Activated T-helper 1 cell treated with anti-CD3 and anti-CD28 coated beads, Interleukin-12 subunit alpha, Interleukin-12 subunit beta, Interleukin-2, Interleukin-4 antibody, amounts not matched to agents 30 ng/mL and 10 ng/mL and 1 ng/mL, durations not matched to agents 14 hours and 24 hours and 36 hours (primary cell): ENCODE data around the gene CLNK. TPM values are rescaled to one million over a fixed set of nuclear protein-coding genes. Genes with fewer than 3 reads are reported as not detected.

Experiments used
- DNase-seq: peaks from one replicate; pipeline ENCODE4 v3.0.0; 2021; ENCODE audit warnings: low spot score
- H3K27ac Mint-ChIP-seq: one replicate; pipeline ENCODE4 v1.8.0; 2021; ENCODE audit warnings: mild to moderate bottlenecking, mixed read lengths
- H3K27me3 Mint-ChIP-seq: one replicate; pipeline ENCODE4 v1.8.0; 2022; ENCODE audit warnings: mild to moderate bottlenecking, moderate library complexity, mixed read lengths; ENCODE audit not compliant: insufficient read depth
- H3K36me3 Mint-ChIP-seq: one replicate; pipeline ENCODE4 v1.8.0; 2021; ENCODE audit warnings: low read depth, mixed read lengths
- H3K4me1 Mint-ChIP-seq: one replicate; pipeline ENCODE4 v1.8.0; 2021; ENCODE audit warnings: low read depth, mixed read lengths
- H3K4me3 Mint-ChIP-seq: one replicate; pipeline ENCODE4 v1.8.0; 2021; ENCODE audit warnings: mild to moderate bottlenecking, moderate library complexity, mixed read lengths
- H3K9me3 Mint-ChIP-seq: one replicate; pipeline ENCODE4 v1.8.0; 2021; ENCODE audit warnings: mixed read lengths
- intact Hi-C: fragments of 100-400 bp; cut with micrococcal nuclease; formaldehyde crosslinking; loops from one replicate; pipeline ENCODE4 v1.15.1; 2024
- total RNA-seq: library from RNA; stranded (reverse); gene quantifications from 2 replicates; pipeline ENCODE4 v1.2.3, GENCODE V29; 2022

Gene CLNK
- total RNA-seq, 1 donor from 2014 or later = 0.57 TPM

DNA sequence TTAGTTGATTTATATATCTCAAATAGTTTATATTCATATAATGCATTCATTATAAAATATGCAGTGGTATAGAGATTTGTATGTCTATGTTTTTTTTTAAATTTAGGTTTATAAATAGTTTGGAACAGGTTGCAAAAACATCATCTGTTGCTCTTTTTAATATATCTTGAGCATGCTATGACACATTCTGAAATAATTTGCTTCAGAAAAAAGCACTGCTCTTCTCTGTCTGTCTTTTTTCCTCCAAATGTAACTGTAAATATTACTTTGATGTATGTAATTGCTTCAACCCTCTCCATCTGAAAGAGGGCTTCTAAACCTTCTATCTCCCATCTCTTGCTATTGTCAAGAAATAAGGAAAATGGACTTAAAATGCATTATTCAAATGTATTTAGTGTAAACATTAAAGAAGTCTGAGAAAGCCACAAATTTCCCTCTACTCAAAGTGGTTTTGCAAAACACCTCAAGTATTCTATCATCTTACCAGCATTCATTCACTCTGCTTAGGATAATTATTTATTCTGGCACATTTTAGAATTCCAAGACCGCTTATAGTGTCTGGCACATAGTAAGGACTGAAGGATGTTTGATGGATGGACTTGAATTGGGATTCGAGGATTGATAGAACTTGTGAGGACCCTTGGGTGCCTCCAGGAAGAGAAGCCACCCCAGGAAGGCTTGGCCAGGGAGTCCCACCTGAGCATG, 87.8 kb downstream of the CLNK start:
- Mint-ChIP-seq H3K27ac (no peak overlapping the region), H3K27me3 (peaks cover 2% of the 10 kb centered on the region), H3K36me3 (no peaks in the 10 kb centered on the region), H3K9me3 (no peaks in the 10 kb centered on the region), H3K4me1 (peaks cover 4% of the 10 kb centered on the region), H3K4me3 (no peak overlapping the region)
- intact Hi-C loops = no loop called here
- DNase-seq = no peak

DNA sequence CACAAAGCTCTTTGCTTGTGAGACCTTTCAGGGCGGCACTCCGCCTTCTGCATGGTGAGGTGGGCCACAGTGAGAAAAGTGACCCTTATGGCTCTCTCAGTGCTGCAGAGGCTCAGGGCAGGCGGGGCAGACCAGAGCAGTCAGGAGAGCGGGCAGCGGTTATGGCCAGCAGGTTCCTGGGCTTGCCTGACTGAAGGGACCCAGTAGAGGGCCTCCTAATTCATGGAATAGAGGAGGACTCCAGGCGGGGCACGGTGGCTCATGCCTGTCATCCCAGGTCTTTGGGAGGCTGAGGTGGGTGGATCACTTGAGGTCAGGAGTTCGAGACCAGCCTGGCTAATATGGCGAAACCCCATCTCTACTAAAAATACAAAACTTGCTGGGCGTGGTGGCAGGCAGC, 91.4 kb downstream of the CLNK start:
- no peak overlapping the region for H3K27ac Mint-ChIP-seq
- H3K9me3 Mint-ChIP-seq = no peaks in the 10 kb centered on the region
- no peaks in the 10 kb centered on the region for H3K27me3 Mint-ChIP-seq

DNA sequence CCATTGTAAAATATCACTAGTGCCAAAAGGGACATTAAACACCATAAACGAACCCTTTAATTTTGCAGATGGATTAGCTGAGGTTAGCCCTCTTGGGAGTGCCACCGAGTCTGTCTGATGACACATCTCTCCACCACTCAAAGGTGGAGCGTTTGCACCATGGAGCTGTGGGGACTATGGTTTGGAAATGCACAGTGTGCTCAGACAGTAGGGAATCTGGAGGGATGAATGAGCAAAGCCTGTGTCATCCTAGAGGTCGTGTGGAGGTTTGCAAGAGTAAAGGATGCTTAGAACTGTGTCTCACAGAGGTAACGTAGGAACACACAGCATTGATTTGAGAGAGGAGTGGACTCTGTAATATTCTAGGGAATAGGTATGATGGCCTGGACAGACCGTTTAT, 93.7 kb downstream of the CLNK start:
- no peak overlapping the region for H3K4me3 Mint-ChIP-seq
- DNase-seq = no peak
- no peaks in the 10 kb centered on the region for H3K36me3 Mint-ChIP-seq
- no peaks in the 10 kb centered on the region for H3K27me3 Mint-ChIP-seq
- intact Hi-C loops = no loop called here
- H3K9me3 Mint-ChIP-seq = no peaks in the 10 kb centered on the region
- no peak overlapping the region for H3K27ac Mint-ChIP-seq
- peaks cover 26% of the 10 kb centered on the region for H3K4me1 Mint-ChIP-seq

More for the DNA sequence above, 91.4 kb downstream of the CLNK start:
- DNase-seq = no peak
- Mint-ChIP-seq H3K36me3 (no peaks in the 10 kb centered on the region), H3K4me1 (peaks cover 19% of the 10 kb centered on the region), H3K4me3 (no peak overlapping the region)
- intact Hi-C loops = no loop called here

DNA sequence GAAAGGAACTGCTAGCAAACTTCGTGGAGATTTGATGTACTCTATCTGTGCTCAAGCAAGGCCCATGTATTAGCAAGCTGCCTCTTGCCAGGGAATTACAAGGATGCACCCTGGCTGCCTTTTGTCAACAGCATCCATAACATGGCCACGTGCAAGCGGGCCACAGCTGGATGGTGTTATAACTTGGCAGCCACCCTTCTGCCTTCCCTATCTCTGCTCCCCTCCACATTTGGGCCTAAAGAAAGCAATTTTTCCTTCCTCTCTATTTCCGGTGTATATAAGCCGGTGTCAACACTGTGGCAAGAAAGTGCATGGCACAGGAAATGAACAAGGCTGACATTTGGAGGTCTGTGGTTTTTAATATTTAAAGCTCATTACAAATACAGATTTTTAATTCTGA, 94.8 kb downstream of the CLNK start:
- Mint-ChIP-seq H3K27ac (no peak overlapping the region), H3K36me3 (no peaks in the 10 kb centered on the region), H3K9me3 (no peaks in the 10 kb centered on the region), H3K4me1 (peaks cover 26% of the 10 kb centered on the region), H3K4me3 (no peak overlapping the region), H3K27me3 (no peaks in the 10 kb centered on the region)
- no peak for DNase-seq
- intact Hi-C loops = no loop called here

DNA sequence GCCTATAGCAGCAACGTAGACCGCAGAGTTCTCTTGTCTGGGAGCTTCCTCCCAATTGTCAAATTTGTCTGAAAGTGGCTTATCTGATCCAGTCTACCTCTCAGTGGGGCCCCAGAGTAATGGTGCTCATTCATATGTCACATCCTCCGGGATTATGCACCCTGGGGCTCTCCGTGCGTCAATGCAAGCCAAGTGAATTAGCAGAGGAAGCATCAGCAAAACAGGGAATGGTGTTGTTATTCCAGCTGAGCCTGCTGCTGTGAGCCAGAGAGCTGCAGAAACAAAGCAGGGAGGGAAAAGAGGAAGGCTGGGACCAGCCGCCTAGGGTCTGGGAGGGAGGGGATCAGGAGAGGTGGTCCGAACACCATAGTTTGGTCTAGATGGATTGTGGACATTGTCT, 95.2 kb downstream of the CLNK start:
- H3K27ac Mint-ChIP-seq = no peak overlapping the region
- no peaks in the 10 kb centered on the region for H3K27me3 Mint-ChIP-seq
- H3K36me3 Mint-ChIP-seq = no peaks in the 10 kb centered on the region
- H3K4me1 Mint-ChIP-seq = peaks cover 28% of the 10 kb centered on the region
- intact Hi-C loops = no loop called here
- no peak overlapping the region for H3K4me3 Mint-ChIP-seq
- DNase-seq = no peak
- H3K9me3 Mint-ChIP-seq = no peaks in the 10 kb centered on the region

DNA sequence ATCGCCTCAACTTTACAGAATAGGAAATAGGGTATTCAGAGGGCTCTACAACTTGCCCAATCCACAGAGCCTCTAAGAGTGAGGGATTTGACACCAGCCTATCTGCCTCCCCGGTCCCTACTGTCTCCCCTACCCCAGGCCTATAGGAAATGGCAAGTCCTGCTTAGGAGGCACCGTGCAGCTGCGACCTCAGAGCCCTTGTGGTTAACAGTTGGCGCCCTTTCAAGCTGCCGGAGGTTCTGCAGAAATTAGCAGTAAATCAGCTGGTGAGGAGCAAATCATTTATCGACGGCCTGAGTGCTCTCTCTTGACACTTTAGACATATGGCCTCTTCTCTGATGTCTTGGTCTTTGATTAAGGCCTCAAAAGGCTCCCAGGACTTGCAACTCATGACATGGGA, 96.9 kb downstream of the CLNK start:
- H3K27me3 Mint-ChIP-seq = no peaks in the 10 kb centered on the region
- no peak overlapping the region for H3K4me3 Mint-ChIP-seq
- DNase-seq = no peak
- no peaks in the 10 kb centered on the region for H3K36me3 Mint-ChIP-seq
- H3K27ac Mint-ChIP-seq = no peak overlapping the region
- peaks cover 34% of the 10 kb centered on the region for H3K4me1 Mint-ChIP-seq
- intact Hi-C loops = no loop called here
- no peaks in the 10 kb centered on the region for H3K9me3 Mint-ChIP-seq

DNA sequence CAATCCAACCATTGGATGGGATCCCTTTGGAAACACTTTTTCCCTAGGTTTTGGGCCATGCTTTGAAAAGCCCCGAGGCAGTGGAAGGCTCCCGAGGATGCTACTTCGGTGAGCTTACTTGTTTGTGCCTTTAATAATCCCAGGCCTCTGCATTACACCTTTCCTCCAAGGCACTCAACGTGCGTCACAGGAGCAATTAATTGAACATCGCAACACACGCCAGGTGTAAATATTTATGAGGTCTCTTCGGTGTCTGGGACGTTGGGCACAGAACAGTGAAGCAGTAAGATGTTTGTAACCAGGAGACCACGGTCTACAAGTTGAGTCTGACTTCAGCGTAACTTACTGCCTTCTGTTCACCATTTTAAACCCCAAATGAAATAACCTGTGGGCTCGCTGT, 97.3 kb downstream of the CLNK start:
- no peak for DNase-seq
- Mint-ChIP-seq H3K4me1 (peaks cover 34% of the 10 kb centered on the region), H3K27ac (no peak overlapping the region), H3K4me3 (no peak overlapping the region), H3K27me3 (no peaks in the 10 kb centered on the region), H3K36me3 (no peaks in the 10 kb centered on the region), H3K9me3 (no peaks in the 10 kb centered on the region)
- intact Hi-C loops = no loop called here

DNA sequence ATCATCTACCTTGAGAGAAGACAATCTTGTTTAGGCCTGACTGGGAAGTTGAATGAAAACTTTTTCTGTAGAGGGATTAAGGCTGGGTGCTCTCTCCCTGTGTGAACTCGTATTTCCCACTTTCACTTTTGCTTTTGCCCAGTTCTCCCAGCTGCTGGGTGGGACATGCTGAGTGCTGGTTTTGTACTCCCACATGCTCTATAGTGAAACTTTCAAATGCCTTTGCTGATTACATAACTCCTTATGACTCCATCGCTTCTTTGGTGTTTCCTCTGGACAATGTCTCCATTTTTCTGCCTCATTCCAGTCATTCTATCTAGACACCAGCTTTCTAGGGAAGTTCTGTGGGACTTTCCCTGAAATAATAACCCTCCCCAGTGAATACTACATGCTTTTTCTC, 100.5 kb downstream of the CLNK start:
- H3K27me3 Mint-ChIP-seq = no peaks in the 10 kb centered on the region
- intact Hi-C loops = loop anchor here (1.0 to 5.0 kb wide), 5 partner anchors 72 to 1138 kb away; no protein-coding TSS in a partner anchor
- H3K4me1 Mint-ChIP-seq = peaks cover 20% of the 10 kb centered on the region
- no peaks in the 10 kb centered on the region for H3K9me3 Mint-ChIP-seq
- H3K36me3 Mint-ChIP-seq = no peaks in the 10 kb centered on the region
- H3K4me3 Mint-ChIP-seq = no peak overlapping the region
- H3K27ac Mint-ChIP-seq = no peak overlapping the region
- no peak for DNase-seq

DNA sequence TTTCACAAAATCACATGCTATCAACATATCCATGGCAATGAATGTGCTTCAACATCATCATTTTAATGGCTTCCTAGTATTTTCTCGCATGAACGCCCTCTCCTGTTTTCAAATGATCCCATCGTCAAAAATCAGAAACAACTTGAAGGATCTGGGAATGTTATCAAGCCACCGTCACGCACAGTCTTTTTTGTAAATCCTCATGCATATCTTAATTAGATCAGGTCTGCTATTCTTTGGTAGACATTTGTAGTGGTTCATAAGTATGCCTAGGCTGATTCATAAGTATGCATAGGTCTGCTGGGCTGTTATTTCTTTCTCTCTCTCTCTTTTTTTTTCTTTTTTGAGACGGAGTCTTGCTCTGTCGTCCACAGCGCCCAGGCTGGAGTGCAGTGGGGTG, 101.6 kb downstream of the CLNK start:
- no peak overlapping the region for H3K27ac Mint-ChIP-seq
- no peak for DNase-seq
- no peaks in the 10 kb centered on the region for H3K9me3 Mint-ChIP-seq
- H3K27me3 Mint-ChIP-seq = peaks cover 2% of the 10 kb centered on the region
- H3K4me3 Mint-ChIP-seq = no peak overlapping the region
- intact Hi-C loops = loop anchor here (1.0 to 5.0 kb wide), 6 partner anchors 148 to 1139 kb away; no protein-coding TSS in a partner anchor
- H3K4me1 Mint-ChIP-seq = peaks cover 18% of the 10 kb centered on the region
- no peaks in the 10 kb centered on the region for H3K36me3 Mint-ChIP-seq

DNA sequence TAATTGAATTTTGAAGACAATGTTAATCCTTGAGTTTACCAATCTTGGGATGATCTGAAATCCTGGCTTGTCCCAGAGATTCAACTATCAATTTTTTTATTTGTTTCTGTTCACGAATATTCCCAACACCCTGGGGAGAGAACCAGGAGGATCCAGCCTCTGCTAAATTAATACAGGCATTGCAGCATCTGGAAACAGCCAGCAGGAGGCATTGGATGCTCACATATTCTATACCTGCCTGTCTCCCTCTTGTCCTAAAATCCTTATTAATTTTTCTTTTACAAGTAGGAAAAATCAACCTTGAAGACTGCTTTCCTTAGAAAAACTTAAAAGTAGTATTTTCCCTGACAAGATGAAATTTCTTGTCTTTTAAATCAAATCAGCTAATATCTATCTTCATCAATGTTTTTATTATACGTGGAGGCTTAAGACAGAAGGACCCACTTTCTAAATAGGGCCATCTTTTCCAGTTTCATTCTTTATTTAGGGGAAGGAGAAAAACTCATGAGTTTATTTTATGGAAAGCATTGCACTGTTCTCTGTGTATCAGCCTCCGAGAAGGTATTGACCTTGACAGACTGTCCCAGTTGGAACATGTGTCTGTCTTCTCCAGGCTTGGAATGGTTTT, 102.4 kb downstream of the CLNK start:
- intact Hi-C loops = loop anchor here (1.0 to 5.0 kb wide), 6 partner anchors 149 to 1140 kb away; no protein-coding TSS in a partner anchor
- Mint-ChIP-seq H3K9me3 (no peaks in the 10 kb centered on the region), H3K27me3 (peaks cover 2% of the 10 kb centered on the region), H3K27ac (no peak overlapping the region), H3K4me1 (peaks cover 13% of the 10 kb centered on the region), H3K4me3 (no peak overlapping the region), H3K36me3 (no peaks in the 10 kb centered on the region)
- no peak for DNase-seq

DNA sequence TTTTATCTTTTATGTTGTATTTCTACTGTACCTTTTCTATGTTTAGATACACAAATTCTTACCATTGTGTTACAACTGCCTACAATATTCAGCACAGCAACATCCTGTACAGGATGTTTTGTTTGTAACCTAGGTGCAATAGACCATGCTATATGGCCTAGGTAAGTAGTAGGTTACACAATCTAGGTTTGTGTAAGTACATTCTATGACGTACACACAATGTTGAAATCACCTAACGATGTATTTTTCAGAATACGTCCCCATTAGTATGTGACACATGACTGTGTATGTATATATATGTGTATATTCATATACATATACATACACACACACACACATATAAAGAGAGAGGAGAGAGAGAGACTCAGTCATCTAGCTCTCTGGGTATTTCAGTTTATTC, 103.5 kb downstream of the CLNK start:
- intact Hi-C loops = loop anchor here (5.0 kb wide), 4 partner anchors 311 to 1141 kb away; no protein-coding TSS in a partner anchor
- peaks cover 13% of the 10 kb centered on the region for H3K4me1 Mint-ChIP-seq
- no peaks in the 10 kb centered on the region for H3K9me3 Mint-ChIP-seq
- H3K4me3 Mint-ChIP-seq = no peak overlapping the region
- no peak for DNase-seq
- peaks cover 2% of the 10 kb centered on the region for H3K27me3 Mint-ChIP-seq
- H3K36me3 Mint-ChIP-seq = no peaks in the 10 kb centered on the region
- no peak overlapping the region for H3K27ac Mint-ChIP-seq

DNA sequence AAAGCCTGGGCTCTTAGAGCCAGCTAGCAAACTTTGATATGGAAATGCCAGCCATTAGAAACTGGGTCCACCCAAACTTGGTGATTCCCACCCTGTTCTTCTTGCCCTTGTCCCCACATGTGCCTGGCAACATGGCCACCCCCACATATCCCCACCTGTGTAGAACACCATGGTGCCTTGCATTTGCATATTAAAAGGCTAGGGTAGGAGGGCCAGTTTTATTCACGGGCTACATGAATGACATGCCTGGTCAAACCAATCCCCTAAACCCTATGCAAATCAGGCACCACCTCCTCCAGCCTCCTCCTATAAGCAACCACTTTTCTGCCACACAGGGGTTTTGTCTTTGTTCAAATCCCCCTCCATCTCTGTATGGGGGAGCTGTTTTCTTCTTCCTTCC, 104.9 kb downstream of the CLNK start:
- Mint-ChIP-seq H3K4me1 (peaks cover 13% of the 10 kb centered on the region), H3K27me3 (peaks cover 2% of the 10 kb centered on the region), H3K4me3 (no peak overlapping the region), H3K36me3 (no peaks in the 10 kb centered on the region), H3K27ac (no peak overlapping the region), H3K9me3 (no peaks in the 10 kb centered on the region)
- no peak for DNase-seq
- intact Hi-C loops = loop anchor here (5.0 kb wide), 4 partner anchors 313 to 1143 kb away; no protein-coding TSS in a partner anchor

DNA sequence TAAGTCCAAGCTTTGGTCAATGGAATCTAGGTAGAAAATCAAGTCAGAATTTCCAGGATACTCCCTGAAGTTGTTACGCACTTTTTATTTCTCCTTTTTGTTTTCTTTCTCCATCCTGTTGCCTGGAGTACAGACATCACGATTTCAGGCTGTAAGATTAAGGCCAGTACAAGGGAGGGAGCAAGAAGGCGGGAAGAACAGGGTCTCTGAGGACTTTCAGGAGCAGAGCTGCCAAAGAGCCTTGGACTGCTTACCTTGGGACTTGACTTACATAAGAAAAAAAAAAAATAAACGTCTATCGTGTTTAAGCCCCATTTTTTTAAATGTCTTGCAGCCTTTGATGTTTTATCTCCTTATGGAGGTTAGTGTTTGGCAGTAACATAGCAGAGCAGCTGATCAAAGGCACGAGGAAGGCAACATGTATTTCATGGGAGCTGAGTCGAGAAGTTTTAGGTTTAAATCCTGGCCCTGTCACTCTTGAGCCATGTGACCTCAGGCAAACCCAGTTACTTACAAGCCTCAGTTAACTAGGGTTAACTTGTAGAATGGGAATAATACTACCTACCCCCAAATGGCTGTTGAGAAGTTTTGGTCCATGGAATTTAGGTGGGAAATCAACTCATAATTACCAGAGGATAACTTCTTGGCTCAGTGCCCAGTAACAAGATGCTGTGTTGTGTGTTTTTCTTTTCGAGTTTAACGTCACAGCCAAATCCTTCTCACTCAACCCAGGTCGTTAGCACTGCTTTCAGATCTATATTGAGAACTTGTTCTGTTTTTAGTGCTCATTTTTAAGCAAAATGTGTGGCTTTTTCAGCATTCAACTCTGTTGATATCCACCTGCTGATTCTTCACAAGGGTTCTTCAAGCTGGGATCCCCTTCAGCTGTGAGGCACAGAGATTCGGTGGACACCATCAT, 106.8 kb downstream of the CLNK start:
- Mint-ChIP-seq H3K4me3 (no peak overlapping the region), H3K9me3 (no peaks in the 10 kb centered on the region), H3K27ac (no peak overlapping the region), H3K4me1 (no peaks in the 10 kb centered on the region), H3K27me3 (peaks cover 2% of the 10 kb centered on the region), H3K36me3 (no peaks in the 10 kb centered on the region)
- DNase-seq = no peak
- intact Hi-C loops = no loop called here
